ENCODE results near the gene SLC18A2. TPM values are rescaled to one million over a fixed set of nuclear protein-coding genes. Genes with fewer than 3 reads are reported as not detected.

The SLC18A2 gene
- total and polyA plus RNA-seq, 10 donors, result 0.02 to 0.92 (median 0.28) TPM

DNA sequence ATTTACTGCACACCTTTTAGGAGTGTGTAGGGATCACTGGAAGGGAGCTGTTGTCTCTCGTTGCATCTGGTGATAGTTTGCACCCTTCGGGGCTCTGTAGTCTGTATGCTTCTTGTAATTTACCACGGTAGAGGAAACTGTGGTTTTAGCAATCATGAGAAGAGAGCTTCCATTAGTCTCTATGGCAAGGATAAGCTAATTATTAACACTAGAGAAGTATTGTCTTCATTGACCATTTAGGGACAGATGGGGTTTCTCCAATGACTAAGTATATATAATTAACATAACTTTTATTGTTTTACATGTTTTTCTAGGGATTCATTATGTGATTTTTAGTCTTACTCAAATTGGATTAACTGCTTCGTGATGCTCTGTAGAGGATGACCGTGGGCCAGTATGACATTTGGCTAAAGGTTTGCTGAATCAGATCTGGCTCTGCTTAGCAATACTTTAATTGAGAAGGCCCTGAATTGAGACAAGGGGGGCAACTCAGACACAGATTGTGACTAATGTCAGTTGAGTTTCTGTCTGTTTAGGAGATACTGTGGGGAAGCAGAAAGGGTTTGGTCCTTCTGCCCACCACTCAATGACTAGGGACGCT is 8.7 kb downstream of the SLC18A2 start:
- WGBS, 5 donors, result 35 to 57% (median 50%) methylated on average over 6 of the region's 6 CpGs
- intact Hi-C loops (cut with DNase I; ENCODE audit: low total_unique reads), result no loop called here
- DNase-seq, result no peak
- no peaks in the 10 kb centered on the region for H3K4me1 ChIP-seq
- H3K27ac ChIP-seq, result no peak overlapping the region
- peaks cover 0 to 81% (median 0%) of the 10 kb centered on the region in 7 donors for H3K27me3 ChIP-seq (replicated peaks in 1 of 7)
- no peaks in the 10 kb centered on the region for H3K36me3 ChIP-seq
- H3K9me3 ChIP-seq, result no peaks in the 10 kb centered on the region
- TF ChIP-seq, protein P1, sequence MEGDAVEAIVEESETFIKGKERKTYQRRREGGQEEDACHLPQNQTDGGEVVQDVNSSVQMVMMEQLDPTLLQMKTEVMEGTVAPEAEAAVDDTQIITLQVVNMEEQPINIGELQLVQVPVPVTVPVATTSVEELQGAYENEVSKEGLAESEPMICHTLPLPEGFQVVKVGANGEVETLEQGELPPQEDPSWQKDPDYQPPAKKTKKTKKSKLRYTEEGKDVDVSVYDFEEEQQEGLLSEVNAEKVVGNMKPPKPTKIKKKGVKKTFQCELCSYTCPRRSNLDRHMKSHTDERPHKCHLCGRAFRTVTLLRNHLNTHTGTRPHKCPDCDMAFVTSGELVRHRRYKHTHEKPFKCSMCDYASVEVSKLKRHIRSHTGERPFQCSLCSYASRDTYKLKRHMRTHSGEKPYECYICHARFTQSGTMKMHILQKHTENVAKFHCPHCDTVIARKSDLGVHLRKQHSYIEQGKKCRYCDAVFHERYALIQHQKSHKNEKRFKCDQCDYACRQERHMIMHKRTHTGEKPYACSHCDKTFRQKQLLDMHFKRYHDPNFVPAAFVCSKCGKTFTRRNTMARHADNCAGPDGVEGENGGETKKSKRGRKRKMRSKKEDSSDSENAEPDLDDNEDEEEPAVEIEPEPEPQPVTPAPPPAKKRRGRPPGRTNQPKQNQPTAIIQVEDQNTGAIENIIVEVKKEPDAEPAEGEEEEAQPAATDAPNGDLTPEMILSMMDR (IDR thresholded peaks at IDR 0.05 in 8 of 11, conservative IDR thresholded peaks at IDR 0.05 in 3 of 11), result no peak
- TF ChIP-seq POLR2AphosphoS5 (IDR thresholded peaks at IDR 0.05) (no peak), POLR2A (IDR thresholded peaks at IDR 0.05) (no peak)
- H3K4me3 ChIP-seq, result no peak overlapping the region

DNA sequence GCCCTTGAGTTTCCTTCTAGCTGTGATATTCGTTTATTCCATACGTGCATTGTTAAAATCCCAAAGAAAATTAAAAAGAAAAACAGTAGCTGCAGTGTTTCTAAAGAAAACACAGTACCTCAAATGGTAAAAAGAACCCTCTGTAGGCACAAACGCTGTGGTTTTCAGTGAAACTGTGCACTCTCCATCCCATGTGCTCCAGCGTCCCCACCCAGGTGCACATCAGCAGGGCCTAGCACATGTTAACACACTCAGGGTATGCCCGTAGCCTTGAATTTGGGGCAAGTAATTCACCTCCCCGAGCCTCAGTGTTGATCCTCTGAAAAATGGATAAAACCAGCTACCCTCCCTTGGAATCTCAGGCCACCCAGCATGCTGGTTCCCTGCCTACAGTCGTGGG is 9.5 kb downstream of the SLC18A2 start:
- H3K4me1 ChIP-seq, result no peaks in the 10 kb centered on the region
- intact Hi-C loops (cut with DNase I; ENCODE audit: low total_unique reads), result no loop called here
- no peak for DNase-seq

DNA sequence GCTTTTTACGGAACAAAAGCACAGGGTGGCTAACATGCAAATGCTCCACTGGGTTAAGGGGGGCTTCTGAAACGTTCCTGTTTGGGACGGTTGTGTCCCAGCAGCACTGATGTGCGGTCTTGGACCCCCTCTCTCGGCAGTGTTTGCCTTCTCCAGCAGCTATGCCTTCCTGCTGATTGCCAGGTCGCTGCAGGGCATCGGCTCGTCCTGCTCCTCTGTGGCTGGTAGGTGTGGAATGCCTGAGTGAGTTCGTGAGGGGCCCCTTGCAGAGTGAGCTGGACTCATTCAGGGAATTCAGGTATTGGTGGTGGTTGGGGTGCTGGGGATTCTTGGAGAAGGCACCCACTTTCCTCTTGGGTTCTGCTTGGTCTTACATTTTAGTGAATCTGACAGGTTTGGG is 13.0 kb downstream of the SLC18A2 start:
- DNase-seq, result no peak
- H3K4me1 ChIP-seq, result no peaks in the 10 kb centered on the region
- TF ChIP-seq POLR2A (IDR thresholded peaks at IDR 0.05) (no peak), POLR2AphosphoS5 (IDR thresholded peaks at IDR 0.05) (no peak)
- TF ChIP-seq, protein P1 (IDR thresholded peaks at IDR 0.05 in 8 of 11, conservative IDR thresholded peaks at IDR 0.05 in 3 of 11), result no peak
- H3K9me3 ChIP-seq, result no peaks in the 10 kb centered on the region
- H3K27ac ChIP-seq, result no peak overlapping the region
- H3K4me3 ChIP-seq, result no peak overlapping the region
- H3K36me3 ChIP-seq, result no peaks in the 10 kb centered on the region
- H3K27me3 ChIP-seq (replicated peaks in 1 of 7), result peaks cover 0 to 84% (median 0%) of the 10 kb centered on the region in 7 donors
- 78 to 94% (median 83%) methylated on average over 9 of the region's 9 CpGs for WGBS, 5 donors
- intact Hi-C loops (cut with DNase I; ENCODE audit: low total_unique reads), result no loop called here

More for the DNA sequence above, 9.5 kb downstream of the SLC18A2 start:
- Histone ChIP-seq H3K27ac (no peak overlapping the region), H3K36me3 (no peaks in the 10 kb centered on the region), H3K4me3 (no peak overlapping the region), H3K9me3 (no peaks in the 10 kb centered on the region), H3K27me3 (replicated peaks in 1 of 7) (peaks cover 0 to 81% (median 0%) of the 10 kb centered on the region in 7 donors)
- TF ChIP-seq POLR2AphosphoS5 (IDR thresholded peaks at IDR 0.05) (no peak), POLR2A (IDR thresholded peaks at IDR 0.05) (no peak)
- TF ChIP-seq, protein P1 (IDR thresholded peaks at IDR 0.05 in 8 of 11, conservative IDR thresholded peaks at IDR 0.05 in 3 of 11), result no peak
- 46 to 70% (median 56%) methylated on average over 6 to 7 of the region's 7 CpGs for WGBS, 5 donors

DNA sequence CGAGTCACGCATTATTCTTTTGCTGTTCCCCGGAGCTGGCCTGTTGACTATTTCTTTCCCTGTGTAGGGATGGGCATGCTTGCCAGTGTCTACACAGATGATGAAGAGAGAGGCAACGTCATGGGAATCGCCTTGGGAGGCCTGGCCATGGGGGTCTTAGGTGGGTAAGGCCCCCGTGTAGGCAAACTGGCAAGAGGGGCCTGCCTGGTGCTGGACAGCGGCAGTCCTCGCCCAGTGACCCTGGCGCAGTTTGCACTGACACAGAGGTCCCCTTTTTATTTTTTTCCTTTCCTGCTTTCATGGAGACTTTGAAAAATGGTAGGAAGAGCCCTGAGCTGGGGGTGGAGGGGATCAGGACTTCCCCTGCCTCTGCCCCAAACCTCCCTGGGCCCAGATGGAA is 13.4 kb downstream of the SLC18A2 start:
- intact Hi-C loops (cut with DNase I; ENCODE audit: low total_unique reads), result no loop called here
- DNase-seq, result no peak
- TF ChIP-seq, protein P1 (IDR thresholded peaks at IDR 0.05 in 8 of 11, conservative IDR thresholded peaks at IDR 0.05 in 3 of 11), result no peak
- Histone ChIP-seq H3K27ac (no peak overlapping the region), H3K36me3 (no peaks in the 10 kb centered on the region), H3K4me1 (peaks cover 0 to 3% (median 0%) of the 10 kb centered on the region in 6 donors), H3K9me3 (no peaks in the 10 kb centered on the region), H3K27me3 (replicated peaks in 1 of 7) (peaks cover 0 to 85% (median 0%) of the 10 kb centered on the region in 7 donors), H3K4me3 (no peak overlapping the region)
- 63 to 81% (median 73%) methylated on average over 9 of the region's 9 CpGs for WGBS, 5 donors
